A673 (cell line): ENCODE data around the gene RASA3. TPM values are rescaled to one million over a fixed set of nuclear protein-coding genes. Genes with fewer than 3 reads are reported as not detected.

Source experiments
- BruUV-seq: library from RNA; stranded (reverse); fragments of 400-500 nt; replicated peaks from 2 replicates; lab custom pipeline; 2021; lab: Mats Ljungman, UMichigan
- CTCF ChIA-PET: fragments of 300-600 bp; sonication (Branson Sonifier 250); formaldehyde crosslinking; loops from one replicate; lab custom pipeline; 2022; ENCODE audit warnings: antibody characterized with exemption; lab: Charles Lee
- POLR2A ChIA-PET: fragments of 300-600 bp; sonication (Branson Sonifier 250); formaldehyde crosslinking; loops from one replicate; lab custom pipeline; 2022; ENCODE audit warnings: antibody characterized with exemption; ENCODE audit not compliant: low non-redundant PET; lab: Charles Lee
- DNase-seq: peaks from one replicate; pipeline ENCODE4 v3.0.0-alpha.2; 2015; ENCODE audit warnings: low spot score
- H3K27ac ChIP-seq: fragments of 200-600 bp; sonication (generic); 2 replicates; pipeline ENCODE4 v1.5.1; 2016; ENCODE audit warnings: mixed run types, low read depth, mild to moderate bottlenecking, mixed read lengths, antibody characterized with exemption, low read length; ENCODE audit not compliant: poor library complexity, severe bottlenecking
- H3K27me3 ChIP-seq: fragments of 200-600 bp; sonication (generic); replicated peaks from 2 replicates; pipeline ENCODE4 v1.6.1; 2017; ENCODE audit warnings: mixed run types, low read depth, mild to moderate bottlenecking, mixed read lengths, antibody characterized with exemption, low read length; ENCODE audit not compliant: insufficient read depth, poor library complexity
- H3K36me3 ChIP-seq: fragments of 200-600 bp; sonication (generic); 2 replicates; pipeline ENCODE4 v1.6.1; 2016; ENCODE audit warnings: mixed run types, mild to moderate bottlenecking, mixed read lengths, antibody characterized with exemption, low read length; ENCODE audit not compliant: insufficient read depth, poor library complexity, severe bottlenecking
- H3K4me1 ChIP-seq: fragments of 200-600 bp; sonication (generic); 2 replicates; pipeline ENCODE4 v1.6.1; 2017; ENCODE audit warnings: mixed run types, mild to moderate bottlenecking, mixed read lengths, antibody characterized with exemption, low read length; ENCODE audit not compliant: insufficient read depth, poor library complexity, severe bottlenecking
- H3K4me3 ChIP-seq: fragments of 200-600 bp; sonication (generic); 2 replicates; pipeline ENCODE4 v1.5.1; 2016; ENCODE audit warnings: low read depth, mixed run types, mild to moderate bottlenecking, mixed read lengths, low read length; ENCODE audit not compliant: poor library complexity, severe bottlenecking
- H3K9me3 ChIP-seq: fragments of 200-600 bp; sonication (generic); 2 replicates; pipeline ENCODE4 v1.6.1; 2016; ENCODE audit warnings: mixed run types, low read depth, mild to moderate bottlenecking, mixed read lengths, antibody characterized with exemption, low read length; ENCODE audit not compliant: poor library complexity, severe bottlenecking
- EZH2 ChIP-seq: fragments of 200-600 bp; sonication (generic); IDR thresholded peaks from 2 replicates; pipeline ENCODE4 v1.6.1; 2017; ENCODE audit warnings: borderline replicate concordance, low read depth, mild to moderate bottlenecking, mixed read lengths, antibody characterized with exemption, low read length; ENCODE audit not compliant: poor library complexity, severe bottlenecking
- intact Hi-C: fragments of 100-400 bp; cut with micrococcal nuclease; formaldehyde crosslinking; loops from one replicate; pipeline ENCODE4 v1.10.0; 2022; ENCODE audit not compliant: unreplicated experiment
- total RNA-seq: library from RNA; stranded (reverse); gene quantifications from 2 replicates; pipeline ENCODE4 v1.2.3, GENCODE V29; 2021
- TF ChIP-seq, protein P1 (sequence below): fragments of 300-800, 200-600 bp; sonication (generic); conservative IDR thresholded peaks from 2 replicates; pipeline ENCODE4 v1.5.1; 2017; ENCODE audit warnings: low read depth, mild to moderate bottlenecking, antibody characterized with exemption, low read length, moderate library complexity, mixed read lengths

RASA3 gene
- total RNA-seq, 1 experiment from 2014 or later = 22.1 TPM

- H3K4me1 ChIP-seq = no peaks in the 10 kb centered on the region
- no peak for TF ChIP-seq EZH2
- TF ChIP-seq, protein P1, sequence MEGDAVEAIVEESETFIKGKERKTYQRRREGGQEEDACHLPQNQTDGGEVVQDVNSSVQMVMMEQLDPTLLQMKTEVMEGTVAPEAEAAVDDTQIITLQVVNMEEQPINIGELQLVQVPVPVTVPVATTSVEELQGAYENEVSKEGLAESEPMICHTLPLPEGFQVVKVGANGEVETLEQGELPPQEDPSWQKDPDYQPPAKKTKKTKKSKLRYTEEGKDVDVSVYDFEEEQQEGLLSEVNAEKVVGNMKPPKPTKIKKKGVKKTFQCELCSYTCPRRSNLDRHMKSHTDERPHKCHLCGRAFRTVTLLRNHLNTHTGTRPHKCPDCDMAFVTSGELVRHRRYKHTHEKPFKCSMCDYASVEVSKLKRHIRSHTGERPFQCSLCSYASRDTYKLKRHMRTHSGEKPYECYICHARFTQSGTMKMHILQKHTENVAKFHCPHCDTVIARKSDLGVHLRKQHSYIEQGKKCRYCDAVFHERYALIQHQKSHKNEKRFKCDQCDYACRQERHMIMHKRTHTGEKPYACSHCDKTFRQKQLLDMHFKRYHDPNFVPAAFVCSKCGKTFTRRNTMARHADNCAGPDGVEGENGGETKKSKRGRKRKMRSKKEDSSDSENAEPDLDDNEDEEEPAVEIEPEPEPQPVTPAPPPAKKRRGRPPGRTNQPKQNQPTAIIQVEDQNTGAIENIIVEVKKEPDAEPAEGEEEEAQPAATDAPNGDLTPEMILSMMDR = no peak
- no peak overlapping the region for H3K4me3 ChIP-seq
- no TSS peak for BruUV-seq
- no peaks in the 10 kb centered on the region for H3K36me3 ChIP-seq
- POLR2A ChIA-PET = no interaction called here
- intact Hi-C loops = no loop called here
- no peak for DNase-seq
- no peak overlapping the region for H3K27ac ChIP-seq
- H3K9me3 ChIP-seq = peaks cover 15% of the 10 kb centered on the region
- H3K27me3 ChIP-seq = no peaks in the 10 kb centered on the region
- CTCF ChIA-PET = no interaction called here
Measured at GRCh38 chr13:113956571-113956970, 175.9 kb downstream of the RASA3 start.

DNA sequence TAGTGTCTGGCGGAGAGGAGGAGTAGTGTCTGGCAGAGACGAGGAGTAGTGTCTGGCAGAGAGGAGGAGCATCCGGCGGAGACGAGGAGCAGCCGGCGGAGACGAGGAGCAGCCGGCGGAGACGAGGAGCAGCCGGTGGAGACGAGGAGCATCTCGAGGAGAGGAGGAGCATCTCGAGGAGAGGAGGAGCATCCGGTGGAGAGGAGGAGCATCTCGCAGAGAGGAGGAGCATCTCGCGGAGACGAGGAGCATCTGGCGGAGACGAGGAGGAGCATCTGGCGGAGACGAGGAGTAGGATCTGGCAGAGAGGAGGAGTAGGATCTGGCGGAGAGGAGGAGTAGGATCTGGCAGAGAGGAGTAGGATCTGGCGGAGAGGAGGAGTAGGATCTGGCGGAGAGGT is 176.7 kb downstream of the RASA3 start:
- Histone ChIP-seq H3K4me1 (no peaks in the 10 kb centered on the region), H3K9me3 (peaks cover 14% of the 10 kb centered on the region), H3K27ac (no peak overlapping the region), H3K27me3 (no peaks in the 10 kb centered on the region), H3K4me3 (no peak overlapping the region), H3K36me3 (no peaks in the 10 kb centered on the region)
- ChIA-PET POLR2A (no interaction called here), CTCF (no interaction called here)
- no TSS peak for BruUV-seq
- no peak for TF ChIP-seq EZH2
- TF ChIP-seq, protein P1 = no peak
- DNase-seq = no peak
- intact Hi-C loops = no loop called here

GRCh38 chr13:113955235-113955634 is 177.2 kb downstream of the RASA3 start:
- ChIA-PET POLR2A (no interaction called here), CTCF (no interaction called here)
- TF ChIP-seq EZH2 = no peak
- TF ChIP-seq, protein P1 = no peak
- Histone ChIP-seq H3K27me3 (no peaks in the 10 kb centered on the region), H3K27ac (no peak overlapping the region), H3K4me3 (no peak overlapping the region), H3K9me3 (peaks cover 9% of the 10 kb centered on the region), H3K4me1 (no peaks in the 10 kb centered on the region), H3K36me3 (no peaks in the 10 kb centered on the region)
- DNase-seq = no peak
- intact Hi-C loops = no loop called here
- BruUV-seq = no TSS peak
